KMS-11 (cell line): Measurements from ENCODE around the gene OR10P1.
A peak's percentile ranks its signal among the peaks of the same experiment; 100 is the strongest.

ENCODE experiments used
- H2AFZ ChIP-seq: fragments of 200-600 bp; sonication (generic); 2 replicates; pipeline ENCODE4 v1.6.1; 2016; ENCODE audit warnings: antibody characterized with exemption, mixed run types, low read depth
- H3K27ac ChIP-seq: fragments of 200-600 bp; sonication (generic); 2 replicates; pipeline ENCODE4 v1.6.1; 2016; ENCODE audit warnings: mild to moderate bottlenecking, mixed run types
- H3K27me3 ChIP-seq: fragments of 200-600 bp; sonication (generic); 2 replicates; pipeline ENCODE4 v1.6.1; 2017; ENCODE audit warnings: mild to moderate bottlenecking, low read depth, mixed run types, moderate library complexity; ENCODE audit not compliant: insufficient read depth
- H3K36me3 ChIP-seq: fragments of 200-600 bp; sonication (generic); 2 replicates; pipeline ENCODE4 v1.6.1; 2017; ENCODE audit warnings: mild to moderate bottlenecking, mixed run types; ENCODE audit not compliant: insufficient read depth
- H3K4me1 ChIP-seq: fragments of 200-600 bp; sonication (generic); 2 replicates; pipeline ENCODE4 v1.6.1; 2016; ENCODE audit warnings: mild to moderate bottlenecking, low read depth, mixed run types; ENCODE audit not compliant: poor library complexity, severe bottlenecking
- H3K4me2 ChIP-seq: fragments of 200-600 bp; sonication (generic); 2 replicates; pipeline ENCODE4 v1.7.0; 2016; ENCODE audit warnings: mild to moderate bottlenecking, mixed run types
- H3K4me3 ChIP-seq: fragments of 200-600 bp; sonication (generic); IDR thresholded peaks from 2 replicates; pipeline ENCODE4 v1.6.1; 2017; ENCODE audit warnings: low read depth, low read length, mixed read lengths; ENCODE audit not compliant: insufficient read depth
- H3K79me2 ChIP-seq: fragments of 200-600 bp; sonication (generic); 2 replicates; pipeline ENCODE4 v1.6.1; 2016; ENCODE audit warnings: low read depth, mixed run types; ENCODE audit not compliant: insufficient read depth
- H3K9ac ChIP-seq: fragments of 200-600 bp; sonication (generic); 2 replicates; pipeline ENCODE4 v1.6.1; 2016; ENCODE audit warnings: mild to moderate bottlenecking, mixed run types
- H4K20me1 ChIP-seq: fragments of 200-600 bp; sonication (generic); 2 replicates; pipeline ENCODE4 v1.6.1; 2016; ENCODE audit warnings: mild to moderate bottlenecking, mixed run types; ENCODE audit not compliant: insufficient read depth
- CTCF ChIP-seq: fragments of 200-600 bp; sonication (generic); conservative IDR thresholded peaks from 2 replicates; pipeline ENCODE4 v1.6.1; 2017; ENCODE audit warnings: low read depth, mild to moderate bottlenecking, antibody characterized with exemption, low read length, moderate library complexity, mixed read lengths

OR10P1 gene

GRCh38 chr12:55614764-55615163, 21.9 kb upstream of the OR10P1 start:
- TF ChIP-seq CTCF, result no peak
- Histone ChIP-seq H3K36me3 (no peaks in the 10 kb centered on the region), H3K4me2 (no peak overlapping the region), H3K9ac (no peak overlapping the region), H3K4me3 (no peak overlapping the region), H3K27me3 (no peaks in the 10 kb centered on the region), H3K4me1 (no peaks in the 10 kb centered on the region), H4K20me1 (no peaks in the 10 kb centered on the region), H3K79me2 (no peaks in the 10 kb centered on the region), H3K27ac (no peak overlapping the region), H2AFZ (no peak overlapping the region)

GRCh38 chr12:55619354-55620138, 17.1 kb upstream of the OR10P1 start:
- Histone ChIP-seq H3K4me2 (0 out of 2 replicates have a peak overlapping the region, but pooled peaks have one; percentile 3), H3K4me1 (no peaks in the 10 kb centered on the region), H2AFZ (peak overlapping the region; percentile 41), H4K20me1 (no peaks in the 10 kb centered on the region), H3K27ac (no peak overlapping the region), H3K4me3 (no peak overlapping the region), H3K36me3 (no peaks in the 10 kb centered on the region), H3K27me3 (no peaks in the 10 kb centered on the region), H3K9ac (no peak overlapping the region), H3K79me2 (no peaks in the 10 kb centered on the region)
- TF ChIP-seq CTCF, result peak; percentile 100

- TF ChIP-seq CTCF, result no peak
- no peaks in the 10 kb centered on the region for H4K20me1 ChIP-seq
- H2AFZ ChIP-seq, result no peak overlapping the region
- H3K27ac ChIP-seq, result no peak overlapping the region
- H3K36me3 ChIP-seq, result no peaks in the 10 kb centered on the region
- H3K9ac ChIP-seq, result no peak overlapping the region
- H3K27me3 ChIP-seq, result no peaks in the 10 kb centered on the region
- no peak overlapping the region for H3K4me2 ChIP-seq
- no peaks in the 10 kb centered on the region for H3K79me2 ChIP-seq
- H3K4me3 ChIP-seq, result no peak overlapping the region
- no peaks in the 10 kb centered on the region for H3K4me1 ChIP-seq
Observed at GRCh38 chr12:55624056-55624455, 12.6 kb upstream of the OR10P1 start.

- H3K9ac ChIP-seq, result no peak overlapping the region
- H3K4me2 ChIP-seq, result no peak overlapping the region
- TF ChIP-seq CTCF, result no peak
- no peaks in the 10 kb centered on the region for H3K36me3 ChIP-seq
- H4K20me1 ChIP-seq, result no peaks in the 10 kb centered on the region
- H3K4me1 ChIP-seq, result no peaks in the 10 kb centered on the region
- H3K4me3 ChIP-seq, result no peak overlapping the region
- H2AFZ ChIP-seq, result no peak overlapping the region
- H3K27ac ChIP-seq, result no peak overlapping the region
- no peaks in the 10 kb centered on the region for H3K27me3 ChIP-seq
- no peaks in the 10 kb centered on the region for H3K79me2 ChIP-seq
Observed at GRCh38 chr12:55626154-55626553, 10.5 kb upstream of the OR10P1 start.
